NCI-H187 (cell line): Measurements from ENCODE around the gene PCNX2.
"Not testable (repeated sequence)": the region's sequence is repeated elsewhere in the genome, so short reads cannot be mapped to it uniquely, and the experiment has no call there.

Experiments
- DNase-seq, 2 experiments: peaks; one replicate each; lab custom pipeline; 2025; lab: John Stamatoyannopoulos, UW

PCNX2 gene

GRCh38 chr1:233158322-233158721, 137.2 kb downstream of the PCNX2 start:
- no peak for DNase-seq

- DNase-seq = no peak
Observed at GRCh38 chr1:233157245-233157644, 138.3 kb downstream of the PCNX2 start.

- no peak for DNase-seq
Observed at GRCh38 chr1:233151861-233152260, 143.7 kb downstream of the PCNX2 start.

- no peak for DNase-seq
Observed at GRCh38 chr1:233144434-233144833, 151.1 kb downstream of the PCNX2 start.

GRCh38 chr1:233143241-233143640, 152.3 kb downstream of the PCNX2 start:
- DNase-seq = no peak

GRCh38 chr1:233140974-233141373, 154.6 kb downstream of the PCNX2 start:
- DNase-seq = no peak

GRCh38 chr1:233140499-233140898, 155.0 kb downstream of the PCNX2 start:
- no peak for DNase-seq

GRCh38 chr1:233138788-233139585, 156.5 kb downstream of the PCNX2 start:
- no peak for DNase-seq

- DNase-seq = no peak
Observed at GRCh38 chr1:233135833-233136232, 159.7 kb downstream of the PCNX2 start.

GRCh38 chr1:233132445-233132844, 163.1 kb downstream of the PCNX2 start:
- DNase-seq = no peak

GRCh38 chr1:233129031-233129430, 166.5 kb downstream of the PCNX2 start:
- not testable (repeated sequence) for DNase-seq

- no peak for DNase-seq
Observed at GRCh38 chr1:233127157-233127556, 168.4 kb downstream of the PCNX2 start.

GRCh38 chr1:233122779-233123178, 172.7 kb downstream of the PCNX2 start:
- no peak for DNase-seq

GRCh38 chr1:233121947-233122559, 173.5 kb downstream of the PCNX2 start:
- DNase-seq = no peak

GRCh38 chr1:233114860-233115259, 180.7 kb downstream of the PCNX2 start:
- DNase-seq = no peak

GRCh38 chr1:233114159-233114558, 181.4 kb downstream of the PCNX2 start:
- no peak for DNase-seq

- no peak for DNase-seq
Observed at GRCh38 chr1:233113009-233113879, 182.3 kb downstream of the PCNX2 start.

- no peak for DNase-seq
Observed at GRCh38 chr1:233112186-233113008, 183.1 kb downstream of the PCNX2 start.

- no peak for DNase-seq
Observed at GRCh38 chr1:233111731-233112130, 183.8 kb downstream of the PCNX2 start.

GRCh38 chr1:233109096-233109495, 186.4 kb downstream of the PCNX2 start:
- DNase-seq = no peak

- DNase-seq = not testable (repeated sequence)
Observed at GRCh38 chr1:233107716-233108130, 187.8 kb downstream of the PCNX2 start.
